ENCODE data around the gene GRIP1.
"Not testable (repeated sequence)": the region's sequence is repeated elsewhere in the genome, so short reads cannot be mapped to it uniquely, and the experiment has no call there.

GRIP1 gene

GRCh38 chr12:66500091-66500490 lies 178.8 kb downstream of the GRIP1 start:
- TF ChIP-seq CTCF (IDR thresholded peaks at IDR 0.05; ENCODE audit: insufficient read depth, missing control alignments): no peak
- no peak for FAIRE-seq
- no peak for DNase-seq (ENCODE audit: insufficient read length, low spot score)

- TF ChIP-seq CTCF (IDR thresholded peaks at IDR 0.05; ENCODE audit: insufficient read depth, missing control alignments): no peak
- FAIRE-seq: no peak
- no peak for DNase-seq (ENCODE audit: insufficient read length, low spot score)
These were observed 179.9 kb downstream of the GRIP1 start for GRCh38 chr12:66499000-66499399.

- FAIRE-seq; DNase-seq (ENCODE audit: insufficient read length, low spot score): not testable (repeated sequence)
These were observed 180.8 kb downstream of the GRIP1 start for GRCh38 chr12:66498059-66498458.

GRCh38 chr12:66497008-66497897 lies 181.6 kb downstream of the GRIP1 start:
- TF ChIP-seq CTCF (IDR thresholded peaks at IDR 0.05; ENCODE audit: insufficient read depth, missing control alignments): no peak
- no peak for FAIRE-seq
- DNase-seq (ENCODE audit: insufficient read length, low spot score): no peak

GRCh38 chr12:66496595-66496994 lies 182.3 kb downstream of the GRIP1 start:
- FAIRE-seq: no peak
- no peak for DNase-seq (ENCODE audit: insufficient read length, low spot score)
- TF ChIP-seq CTCF (IDR thresholded peaks at IDR 0.05; ENCODE audit: insufficient read depth, missing control alignments): no peak

GRCh38 chr12:66495709-66496108 lies 183.2 kb downstream of the GRIP1 start:
- TF ChIP-seq CTCF (IDR thresholded peaks at IDR 0.05; ENCODE audit: insufficient read depth, missing control alignments): no peak
- no peak for FAIRE-seq
- no peak for DNase-seq (ENCODE audit: insufficient read length, low spot score)

- no peak for FAIRE-seq
- TF ChIP-seq CTCF (IDR thresholded peaks at IDR 0.05; ENCODE audit: insufficient read depth, missing control alignments): no peak
- DNase-seq (ENCODE audit: insufficient read length, low spot score): no peak
These were observed 185.1 kb downstream of the GRIP1 start for GRCh38 chr12:66493819-66494218.

Data from D721Med (cell line).